ENCODE data around the gene CHD2.

DNA sequence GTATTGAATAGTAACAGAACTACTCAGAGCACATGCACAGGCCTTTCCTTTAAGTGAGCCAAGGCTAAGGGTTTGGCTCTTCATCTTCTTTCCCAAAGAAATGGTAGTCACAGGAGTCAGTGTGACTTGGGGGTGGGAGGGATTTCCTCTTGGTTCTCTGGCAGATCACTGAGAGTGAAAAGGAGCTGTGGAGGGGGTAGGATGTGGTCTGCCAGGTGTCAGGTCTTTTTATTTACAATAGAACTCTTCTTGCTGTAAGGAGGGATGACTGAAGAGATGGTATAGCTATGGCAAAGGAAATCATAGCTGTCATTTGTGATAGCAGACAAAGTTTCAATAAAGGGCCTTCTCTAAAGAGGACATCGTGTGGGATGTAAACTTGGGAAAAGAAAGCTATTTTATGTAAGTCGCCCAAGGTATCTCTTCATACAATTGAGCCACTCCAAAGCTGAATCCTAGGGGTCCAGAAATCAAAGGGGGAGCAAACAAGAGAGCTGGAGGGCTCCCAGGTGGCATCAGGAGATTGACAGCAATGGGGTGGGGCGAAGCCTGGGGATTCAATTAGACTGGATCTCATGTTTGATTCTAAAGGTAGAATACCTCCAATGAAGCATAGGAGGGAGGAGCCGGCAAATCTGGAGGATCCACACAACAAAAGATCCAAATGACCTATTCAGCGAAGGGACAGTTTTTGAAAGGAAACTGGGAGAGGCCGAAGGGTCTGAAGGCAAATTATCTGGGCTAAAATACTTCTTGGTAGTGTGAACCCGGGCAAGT lies 20.0 kb upstream of the CHD2 start:
- no peak for TF ChIP-seq POLR2A (IDR thresholded peaks at IDR 0.05)
- TF ChIP-seq, protein P1, sequence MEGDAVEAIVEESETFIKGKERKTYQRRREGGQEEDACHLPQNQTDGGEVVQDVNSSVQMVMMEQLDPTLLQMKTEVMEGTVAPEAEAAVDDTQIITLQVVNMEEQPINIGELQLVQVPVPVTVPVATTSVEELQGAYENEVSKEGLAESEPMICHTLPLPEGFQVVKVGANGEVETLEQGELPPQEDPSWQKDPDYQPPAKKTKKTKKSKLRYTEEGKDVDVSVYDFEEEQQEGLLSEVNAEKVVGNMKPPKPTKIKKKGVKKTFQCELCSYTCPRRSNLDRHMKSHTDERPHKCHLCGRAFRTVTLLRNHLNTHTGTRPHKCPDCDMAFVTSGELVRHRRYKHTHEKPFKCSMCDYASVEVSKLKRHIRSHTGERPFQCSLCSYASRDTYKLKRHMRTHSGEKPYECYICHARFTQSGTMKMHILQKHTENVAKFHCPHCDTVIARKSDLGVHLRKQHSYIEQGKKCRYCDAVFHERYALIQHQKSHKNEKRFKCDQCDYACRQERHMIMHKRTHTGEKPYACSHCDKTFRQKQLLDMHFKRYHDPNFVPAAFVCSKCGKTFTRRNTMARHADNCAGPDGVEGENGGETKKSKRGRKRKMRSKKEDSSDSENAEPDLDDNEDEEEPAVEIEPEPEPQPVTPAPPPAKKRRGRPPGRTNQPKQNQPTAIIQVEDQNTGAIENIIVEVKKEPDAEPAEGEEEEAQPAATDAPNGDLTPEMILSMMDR (IDR thresholded peaks at IDR 0.05): no peak
